Mammary epithelial cell (primary cell): Measurements from ENCODE around the gene SNAPC1.
A peak's percentile ranks its signal among the peaks of the same experiment; 100 is the strongest.

Source experiments
- CTCF ChIP-seq, 2 donors: IDR thresholded peaks in 1 of 2; conservative IDR thresholded peaks in 1 of 2; 2 replicates each; pipeline ENCODE4 v1.5.1; 2011 to 2012; ENCODE audit warnings: inconsistent platforms in 2 of 2, low read length in 2 of 2, mild to moderate bottlenecking in 2 of 2, control low read depth in 1 of 2, low read depth in 1 of 2; ENCODE audit not compliant: insufficient read depth in 1 of 2; ENCODE audit errors: extremely low read depth in 1 of 2
- EZH2 ChIP-seq: IDR thresholded peaks from 2 replicates; pipeline ENCODE4 v1.6.1; 2012; ENCODE audit warnings: low read length, inconsistent platforms, borderline replicate concordance

- TF ChIP-seq EZH2 (peak; percentile 97), CTCF (conservative IDR thresholded peaks at IDR 0.05 in 1 of 2, IDR thresholded peaks at IDR 0.05 in 1 of 2; ENCODE audit: extremely low read depth in 1 of 2, insufficient read depth in 1 of 2, low read depth in 1 of 2, low read length in 2 of 2) (no peak)
These were observed 50.9 kb downstream of the SNAPC1 start for GRCh38 chr14:61813096-61813606.
